HG03575 (cell line): Measurements from ENCODE around the gene DPF3.

Experiments used
- ATAC-seq: cut with Tn5 transposase; IDR thresholded peaks from one replicate; pipeline ENCODE4 v1.9.1; 2021; ENCODE audit not compliant: unreplicated experiment, insufficient number of reproducible peaks, low FRiP score; ENCODE audit errors: extremely low read depth

Gene DPF3

DNA sequence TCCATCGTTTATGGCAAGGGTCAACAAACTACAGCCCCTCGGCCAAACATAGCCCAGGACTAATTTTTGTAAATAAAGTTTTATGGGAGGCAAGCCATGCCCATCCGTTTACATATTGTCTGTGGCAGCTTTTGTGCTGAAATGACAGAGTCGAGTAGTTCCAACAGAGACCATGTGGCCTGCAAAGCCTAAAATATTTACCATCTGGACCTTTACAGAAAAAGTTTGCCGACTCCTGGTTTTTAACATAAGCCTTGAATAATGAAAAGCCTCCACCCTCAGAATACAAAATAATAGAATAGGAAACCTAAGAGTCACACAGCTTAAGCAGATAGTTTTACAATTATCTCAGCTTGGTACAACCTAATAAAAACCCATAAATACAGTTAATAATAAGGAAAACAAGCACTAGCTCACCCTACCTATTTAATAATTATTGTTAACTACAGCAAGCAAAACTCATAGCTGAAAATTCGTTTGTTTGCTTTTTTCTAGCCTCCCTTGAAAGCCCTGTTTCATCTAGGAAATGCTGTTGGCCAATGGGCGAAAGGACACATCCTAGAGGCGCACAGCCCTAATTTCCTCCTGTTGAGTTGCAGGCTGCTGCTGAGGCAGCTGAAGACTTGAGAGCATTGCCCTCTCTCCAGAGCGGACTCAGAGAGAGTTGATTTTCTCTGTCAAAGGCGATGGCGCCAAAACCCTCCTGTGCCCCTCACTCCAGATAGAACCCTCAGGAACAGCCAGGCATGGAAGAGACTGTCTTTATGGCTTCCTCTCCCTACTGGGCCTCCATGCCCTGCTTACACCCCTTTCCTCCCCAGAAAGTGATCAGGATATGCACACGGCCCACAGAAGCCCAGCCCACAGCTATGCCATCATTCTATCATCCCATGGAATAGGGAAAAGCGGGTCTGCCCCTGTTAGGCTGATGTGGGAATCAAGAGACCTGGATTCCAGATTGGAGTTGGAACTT lies 107.2 kb downstream of the DPF3 start:
- no peak for ATAC-seq

DNA sequence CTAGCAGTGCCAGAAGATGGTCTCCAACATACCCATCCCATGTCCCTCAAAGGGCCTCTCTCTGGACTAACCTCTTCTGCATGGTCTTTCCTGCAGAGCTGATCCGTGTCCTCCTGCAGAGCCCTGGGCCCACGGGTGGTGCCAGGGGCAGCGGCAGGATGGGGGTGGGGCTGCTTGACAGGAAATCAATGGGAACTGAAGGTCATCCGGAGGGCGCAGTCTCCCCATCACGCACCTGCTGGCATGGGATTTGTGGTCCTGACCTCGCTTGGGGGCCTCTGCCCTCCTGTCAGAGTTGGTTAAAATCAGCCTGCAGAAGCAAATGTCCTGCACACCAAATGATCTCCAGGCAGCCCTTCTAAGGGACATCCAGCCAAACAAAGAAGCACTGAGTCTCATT lies 110.2 kb downstream of the DPF3 start:
- no peak for ATAC-seq

DNA sequence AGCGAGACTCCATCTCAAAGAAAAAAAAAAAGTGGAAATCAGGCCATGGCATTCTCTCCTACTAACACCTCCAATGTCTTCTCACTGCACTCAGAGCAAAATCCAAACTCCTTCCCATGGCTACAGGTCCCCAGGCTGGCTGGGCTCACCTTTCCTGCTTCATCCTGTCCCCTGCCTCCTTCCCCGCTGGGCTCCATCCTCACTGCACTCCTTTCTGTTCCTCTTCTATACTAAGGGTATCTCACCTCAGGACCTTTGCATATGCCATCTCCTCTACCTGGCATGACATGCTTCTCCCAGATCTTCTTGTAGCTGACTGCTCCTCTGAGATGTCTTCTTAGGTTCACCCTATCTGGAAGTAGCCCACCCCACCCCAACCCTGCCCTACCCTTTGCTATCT lies 111.1 kb downstream of the DPF3 start:
- no peak for ATAC-seq

DNA sequence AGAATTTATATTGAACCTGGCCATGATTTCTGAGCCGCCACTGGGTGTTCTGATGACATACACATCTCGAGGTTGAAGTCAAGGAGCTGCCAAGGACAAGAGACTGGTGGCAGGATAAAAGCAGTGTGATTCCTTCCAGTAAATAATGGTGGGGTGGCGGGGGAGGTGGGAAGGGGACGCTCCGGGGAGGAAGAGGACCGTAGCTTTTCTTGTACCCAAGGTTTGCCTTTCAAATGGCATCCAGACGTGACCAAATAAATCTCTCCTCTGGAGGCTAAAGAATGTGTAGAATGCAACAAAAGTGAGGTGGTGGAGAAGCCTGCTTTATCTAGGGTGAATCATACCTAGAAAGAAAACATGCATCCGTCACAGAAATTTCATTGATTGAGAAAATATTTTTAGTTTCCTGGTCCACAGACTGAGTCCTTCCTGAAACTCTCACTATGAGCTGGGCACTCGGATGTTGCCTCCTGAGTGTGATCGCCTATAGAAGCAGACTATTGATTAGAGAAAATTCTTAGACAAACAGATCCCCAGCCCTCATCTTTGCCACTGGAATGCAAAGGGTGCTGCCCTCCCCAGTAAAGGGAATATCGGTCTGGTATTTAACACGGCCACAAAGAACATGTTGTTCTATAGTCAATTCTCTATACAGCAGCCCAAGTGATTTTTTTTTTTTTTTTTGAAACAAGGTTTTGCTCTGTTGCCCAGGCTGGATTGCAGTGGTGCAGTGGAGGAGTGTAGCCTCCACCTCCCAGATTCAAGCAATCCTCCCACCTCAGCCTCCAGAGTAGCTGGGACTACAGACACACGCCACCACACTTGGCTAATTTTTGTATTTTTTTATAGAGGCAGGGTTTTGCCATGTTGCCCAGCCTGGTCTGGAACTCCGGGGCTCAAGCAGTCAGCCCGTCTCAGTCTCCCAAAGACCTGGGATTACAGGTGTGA lies 112.1 kb downstream of the DPF3 start:
- ATAC-seq = no peak

DNA sequence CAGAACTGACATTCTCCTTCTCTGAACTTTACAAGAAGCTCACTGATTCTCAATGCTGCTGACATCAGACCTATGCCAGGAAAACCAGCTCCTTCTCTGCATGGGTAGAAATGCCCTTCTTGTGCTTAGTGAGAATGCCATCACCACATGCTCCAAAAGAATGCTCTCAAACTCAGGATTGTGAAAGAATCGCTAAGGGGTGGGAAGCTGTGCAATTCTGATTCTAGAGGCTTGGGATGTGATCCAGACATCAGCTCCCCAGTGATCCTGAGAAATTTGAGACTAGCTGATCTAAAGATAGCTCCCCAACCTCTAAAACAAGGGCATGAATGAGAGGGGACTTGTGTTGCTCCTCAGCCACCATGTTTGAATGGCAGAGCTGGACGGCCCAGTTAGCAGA lies 113.2 kb downstream of the DPF3 start:
- no peak for ATAC-seq

DNA sequence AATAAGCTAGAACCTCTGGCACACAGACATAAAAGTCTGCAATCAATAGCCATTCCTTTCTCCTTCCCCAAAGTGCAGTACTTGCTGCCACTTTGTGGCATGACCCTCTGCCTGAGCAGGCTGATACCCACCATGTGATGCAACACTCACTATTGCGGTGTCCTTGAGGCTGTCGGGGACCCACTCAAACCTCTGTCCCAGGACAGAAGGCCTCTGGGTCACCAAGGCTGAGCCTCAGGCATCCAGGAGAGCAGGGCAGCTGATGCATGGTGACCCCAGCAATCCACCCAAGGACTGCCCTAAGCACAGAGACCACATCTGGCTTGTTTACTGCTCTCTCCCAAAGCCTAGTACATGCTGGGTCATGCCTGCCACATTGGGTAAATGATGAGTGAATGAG lies 114.2 kb downstream of the DPF3 start:
- ATAC-seq = no peak

DNA sequence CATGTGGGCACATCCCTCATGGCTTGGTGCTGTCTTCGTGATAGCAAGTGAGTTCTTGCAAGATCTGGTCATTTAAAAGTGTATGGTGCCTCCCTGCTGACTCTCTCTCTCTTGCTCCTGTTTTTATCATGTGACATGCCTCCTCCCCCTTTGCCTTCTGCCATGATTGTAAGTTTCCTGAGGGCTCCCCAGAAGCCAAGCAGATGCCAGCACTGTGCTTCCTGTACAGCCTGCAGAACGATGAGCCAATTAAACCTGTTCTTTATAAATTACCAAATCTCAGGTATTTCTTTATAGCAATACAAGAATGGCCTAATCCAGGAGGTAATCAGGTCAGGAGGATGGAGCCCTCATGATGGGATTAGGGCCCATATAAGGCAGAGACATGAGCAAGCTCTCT lies 116.3 kb downstream of the DPF3 start:
- no peak for ATAC-seq

DNA sequence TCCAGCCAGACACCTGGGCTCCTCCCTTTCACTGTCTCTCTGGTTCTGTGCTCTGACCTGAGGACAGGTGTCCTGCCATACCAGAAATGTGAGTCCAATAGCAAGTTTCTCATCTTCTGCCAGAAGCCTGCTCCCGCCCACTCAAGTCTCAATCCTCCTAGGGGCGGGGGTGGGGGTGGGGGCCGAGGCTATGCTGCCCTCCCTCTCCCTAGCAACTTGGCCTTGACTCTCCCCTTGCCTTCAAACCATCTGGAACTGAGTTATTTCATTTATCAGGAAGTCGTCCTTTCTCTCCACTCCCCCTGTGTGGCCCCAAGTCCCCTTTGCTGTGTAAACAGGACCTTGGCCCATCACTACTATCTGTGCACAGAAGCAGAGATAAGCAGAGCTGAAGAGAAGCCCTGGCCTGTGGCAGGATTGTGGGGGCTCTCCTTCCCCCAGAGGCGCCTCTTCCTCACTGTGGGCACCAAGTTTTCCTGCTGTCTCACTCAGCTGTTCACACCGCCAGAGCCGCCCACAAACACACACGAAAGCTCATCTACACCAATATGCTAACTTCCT lies 117.1 kb downstream of the DPF3 start:
- no peak for ATAC-seq

DNA sequence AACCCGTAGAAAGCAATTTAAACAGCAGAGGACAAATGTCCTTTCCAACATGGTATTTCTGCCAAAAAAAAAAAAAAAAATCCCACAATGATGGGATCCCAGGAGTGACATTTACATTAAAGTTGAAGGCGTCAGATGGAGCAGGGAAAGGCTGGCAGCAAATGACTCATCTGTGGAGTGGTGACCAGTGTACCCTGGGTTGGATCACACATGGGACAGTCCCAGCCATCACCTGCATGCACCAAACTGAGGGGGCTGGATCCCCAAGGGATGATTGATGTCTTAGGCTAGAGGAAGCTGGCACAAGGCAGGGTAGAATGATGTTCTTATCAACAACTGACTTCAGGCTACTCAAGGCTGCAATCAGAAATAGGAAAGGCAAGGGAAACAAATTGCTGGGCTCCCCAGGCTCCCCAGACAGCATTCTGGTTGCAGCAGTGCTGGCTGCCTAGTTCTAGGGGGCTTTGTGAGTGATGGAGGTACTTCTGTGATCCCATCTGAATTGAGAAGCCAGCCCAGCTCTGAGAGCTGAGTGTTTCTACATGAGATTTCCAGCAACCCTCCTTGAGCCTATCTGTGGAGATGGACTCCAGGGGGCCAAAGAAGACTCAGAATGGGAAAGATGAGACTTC lies 117.9 kb downstream of the DPF3 start:
- ATAC-seq = no peak

DNA sequence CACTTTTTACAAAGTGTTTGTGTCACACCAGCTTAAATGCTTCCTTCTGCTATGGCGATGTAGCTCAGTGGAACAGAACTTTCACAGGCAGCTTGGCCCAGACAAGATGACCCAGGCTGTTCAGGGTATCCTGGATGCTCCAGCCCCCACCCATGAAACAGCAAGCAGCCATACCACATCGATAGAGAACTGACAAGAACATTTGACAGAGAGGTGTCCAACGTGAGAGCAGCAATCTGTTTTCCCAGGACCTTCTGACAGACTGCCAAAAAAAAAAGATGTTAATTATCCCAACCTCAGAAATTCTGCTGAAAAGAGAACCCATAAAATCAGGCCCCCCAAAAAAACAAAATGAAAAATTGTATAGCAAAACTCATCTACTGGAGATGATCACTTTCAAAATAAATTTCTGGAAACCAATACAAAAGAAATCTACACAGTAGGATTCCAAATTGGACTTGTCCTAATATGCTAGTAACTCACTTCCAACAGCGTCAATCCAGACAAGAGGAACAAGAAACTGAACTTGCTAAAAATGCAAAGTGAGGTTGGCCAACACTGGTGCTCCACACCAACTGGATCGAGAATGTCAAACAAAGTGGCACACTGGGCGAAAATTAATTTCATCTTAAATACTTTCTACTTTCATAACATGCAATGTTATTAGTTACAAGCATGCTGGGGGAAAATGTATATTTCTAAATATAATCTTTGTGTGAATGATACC lies 118.8 kb downstream of the DPF3 start:
- no peak for ATAC-seq

DNA sequence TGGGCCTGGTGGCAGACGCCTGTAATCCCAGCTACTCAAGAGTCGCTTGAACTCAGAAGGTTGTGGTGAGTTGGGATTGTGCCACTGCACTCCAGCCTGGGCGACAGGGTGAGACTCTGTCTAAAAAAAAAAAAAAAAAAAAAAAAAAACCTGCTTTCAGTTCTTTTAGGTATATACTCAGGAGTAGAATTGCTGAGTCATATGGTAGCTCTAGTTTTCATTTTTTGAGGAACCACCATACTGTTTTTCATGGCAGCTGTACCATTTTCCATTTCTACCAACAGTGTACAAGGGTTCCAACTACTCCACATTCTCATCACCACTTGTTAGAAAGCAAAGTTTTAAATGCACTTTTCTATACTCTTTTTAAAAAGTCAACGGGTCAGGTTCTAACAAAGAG lies 119.8 kb downstream of the DPF3 start:
- no peak for ATAC-seq

DNA sequence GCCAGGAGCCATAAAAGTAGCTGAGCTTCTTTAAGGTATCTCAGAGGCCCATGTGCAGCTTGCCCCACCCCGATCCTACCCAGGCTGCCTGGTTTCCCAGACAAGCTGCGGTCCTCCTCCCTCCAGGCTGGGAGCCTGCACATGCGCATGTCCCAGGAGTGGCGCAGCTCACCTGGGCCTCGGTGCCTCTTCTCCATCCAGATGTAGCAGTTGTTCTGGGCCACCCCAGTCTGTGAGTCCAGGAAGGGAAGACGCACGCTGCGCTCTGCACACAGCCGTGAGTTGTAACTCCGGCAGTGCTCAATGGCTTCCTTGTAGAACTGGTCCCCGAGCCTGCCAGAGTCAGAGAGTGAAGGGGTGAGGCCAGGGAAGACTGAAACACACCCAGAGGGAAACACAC lies 122.3 kb downstream of the DPF3 start:
- ATAC-seq = no peak

DNA sequence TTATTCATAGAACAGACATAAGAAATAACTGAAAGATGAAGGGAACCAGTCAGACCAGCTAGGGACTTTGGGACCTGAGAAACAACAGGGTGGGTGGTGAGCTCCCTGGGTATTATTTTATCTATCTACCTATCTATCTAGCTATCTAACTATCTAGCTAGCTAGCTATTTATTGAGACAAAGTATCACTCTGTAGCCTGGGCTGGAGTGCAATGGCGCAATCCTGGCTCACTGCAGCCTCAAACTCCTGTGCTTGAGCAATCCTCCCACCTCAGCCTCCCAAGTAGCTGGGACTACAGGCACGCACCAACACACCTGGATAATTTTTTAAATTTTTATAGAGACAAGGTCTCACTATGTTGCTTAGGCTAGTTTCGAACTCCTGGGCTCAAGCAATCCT lies 127.6 kb downstream of the DPF3 start:
- ATAC-seq = no peak

DNA sequence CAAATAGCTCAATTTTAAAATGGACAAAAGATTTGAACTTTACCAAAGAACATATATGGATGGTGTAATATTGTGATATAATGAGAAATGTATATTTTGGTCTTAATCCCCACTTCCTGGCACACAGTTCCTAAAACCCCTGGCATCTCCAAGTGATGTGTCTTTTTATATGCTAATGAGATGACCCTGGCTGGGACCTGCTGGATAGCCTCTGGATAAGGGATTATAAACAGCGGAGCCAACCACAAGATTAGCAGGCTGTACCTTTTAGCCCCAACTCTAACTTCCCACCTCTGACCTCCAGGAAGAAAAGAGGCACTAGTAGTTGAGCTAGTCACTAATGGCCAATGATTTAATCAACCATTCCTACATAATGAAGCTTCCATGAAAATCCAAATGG lies 130.0 kb downstream of the DPF3 start:
- ATAC-seq = no peak

DNA sequence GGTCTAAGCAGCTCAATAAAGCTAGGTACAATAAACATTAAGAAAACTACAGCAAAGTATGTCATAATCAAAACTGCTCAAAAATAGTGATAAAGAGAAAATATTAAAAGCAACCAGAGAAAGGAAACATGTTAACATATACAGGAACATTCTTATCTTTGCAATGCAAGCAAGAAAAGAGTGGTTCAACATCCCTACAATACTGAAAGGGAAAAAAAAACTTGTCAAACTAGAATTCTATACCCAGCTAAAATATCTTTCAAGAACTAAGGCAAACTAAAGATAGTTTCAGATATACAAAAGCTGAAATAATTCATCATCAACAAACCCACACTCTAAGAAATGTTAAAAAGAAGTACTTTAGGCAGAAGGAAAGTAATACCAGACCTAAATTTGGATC lies 134.2 kb downstream of the DPF3 start:
- no peak for ATAC-seq

DNA sequence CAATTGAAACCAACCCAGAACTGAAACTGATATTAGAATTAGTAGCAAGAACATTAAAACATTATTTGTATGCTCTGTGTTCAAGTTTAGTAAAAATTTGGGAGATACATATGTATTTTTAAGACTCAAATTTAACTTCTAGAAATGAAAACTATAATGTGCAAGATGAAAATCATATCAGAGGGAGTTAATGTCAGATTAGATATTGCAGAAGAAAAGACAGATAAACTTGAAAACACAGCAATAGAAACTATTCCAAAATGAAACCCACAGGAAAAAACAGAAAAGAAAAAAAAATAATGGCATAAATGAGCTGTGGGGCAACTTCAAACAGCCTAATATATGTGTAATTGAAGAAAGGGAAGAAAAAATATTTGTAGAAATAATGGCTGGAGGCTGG lies 134.9 kb downstream of the DPF3 start:
- no peak for ATAC-seq

DNA sequence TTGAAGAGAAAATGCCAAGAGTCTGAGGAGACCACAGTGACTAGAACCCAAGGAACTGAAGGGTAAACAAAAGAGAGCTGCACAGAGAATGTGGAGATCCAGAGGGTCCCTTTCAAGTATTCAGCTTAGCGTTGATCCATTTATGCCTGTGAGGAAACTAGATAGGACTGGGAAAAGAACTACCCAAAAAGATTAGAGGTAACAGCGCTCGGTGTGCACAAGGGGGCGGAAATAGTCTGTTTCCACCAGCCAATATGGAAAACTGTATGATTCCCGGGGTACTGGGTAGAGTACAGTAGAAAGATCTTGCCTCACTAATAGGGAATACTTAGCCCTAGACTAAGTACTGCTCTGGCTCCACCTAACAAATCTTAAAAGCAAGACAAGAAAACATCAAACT lies 135.5 kb downstream of the DPF3 start:
- no peak for ATAC-seq

DNA sequence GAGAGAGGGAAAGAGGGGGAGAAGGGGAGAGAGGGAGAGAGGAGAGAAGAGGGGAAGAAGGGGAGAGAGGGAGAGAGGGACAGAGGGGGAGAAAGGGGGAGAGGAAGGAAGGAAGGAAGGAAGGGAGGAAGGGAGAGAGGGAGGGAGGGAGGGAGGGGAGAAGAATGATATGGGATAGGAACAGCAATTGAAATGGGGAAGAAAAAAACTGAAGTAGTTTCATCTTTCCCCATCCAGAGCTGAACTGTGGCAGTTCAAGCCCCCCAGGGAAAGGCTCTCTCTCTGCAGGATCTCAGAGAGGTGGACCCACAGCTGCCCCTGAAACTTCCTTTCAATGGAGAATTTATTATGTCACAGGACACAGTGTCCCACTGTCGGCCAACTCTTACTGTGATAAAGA lies 136.9 kb downstream of the DPF3 start:
- no peak for ATAC-seq

DNA sequence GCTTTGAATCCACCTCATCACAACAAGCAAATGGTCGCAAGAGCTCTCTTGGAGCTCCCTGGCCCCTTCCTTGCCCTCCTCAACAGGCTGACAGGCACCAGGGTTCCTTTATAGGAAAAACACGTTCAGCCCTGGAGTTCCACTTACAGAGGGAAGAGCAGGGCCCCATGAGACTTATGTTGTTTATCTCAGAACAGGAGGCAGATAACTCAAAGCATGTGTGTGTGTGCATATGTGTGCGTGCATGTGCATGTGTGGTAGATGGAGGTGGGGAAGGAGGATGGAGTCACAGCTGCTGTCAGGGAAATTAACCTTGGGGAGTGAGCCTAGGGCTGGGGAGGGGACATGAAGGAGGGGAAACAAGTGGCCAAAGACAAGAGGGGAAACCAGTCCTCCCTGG lies 138.1 kb downstream of the DPF3 start:
- no peak for ATAC-seq
